Hepatocyte (in vitro differentiated cells): ENCODE data around the gene ZNF511. TPM values are rescaled to one million over a fixed set of nuclear protein-coding genes. Genes with fewer than 3 reads are reported as not detected.

ENCODE experiments used
- DNase-seq: peaks from one replicate; pipeline ENCODE4 v3.0.0-alpha.2; 2016; ENCODE audit warnings: low spot score
- H2AFZ ChIP-seq: fragments of 200-600 bp; sonication (generic); 2 replicates; pipeline ENCODE4 v1.6.0; 2016; ENCODE audit warnings: antibody characterized with exemption, mild to moderate bottlenecking
- H3K27ac ChIP-seq: fragments of 200-600 bp; sonication (generic); 2 replicates; pipeline ENCODE4 v1.5.1; 2016; ENCODE audit warnings: mild to moderate bottlenecking
- H3K27me3 ChIP-seq: fragments of 200-600 bp; sonication (generic); 2 replicates; pipeline ENCODE4 v1.6.1; 2016
- H3K36me3 ChIP-seq: fragments of 200-600 bp; sonication (generic); replicated peaks from 2 replicates; pipeline ENCODE4 v1.5.1; 2016; ENCODE audit warnings: low read depth; ENCODE audit not compliant: insufficient read depth
- H3K4me1 ChIP-seq: fragments of 200-600 bp; sonication (generic); 2 replicates; pipeline ENCODE4 v1.5.1; 2016; ENCODE audit warnings: mild to moderate bottlenecking, moderate library complexity; ENCODE audit not compliant: insufficient read depth
- H3K4me2 ChIP-seq: fragments of 200-600 bp; sonication (generic); 2 replicates; pipeline ENCODE4 v1.6.0; 2016
- H3K4me3 ChIP-seq: fragments of 200-600 bp; sonication (generic); 2 replicates; pipeline ENCODE4 v1.5.1; 2016; ENCODE audit warnings: mild to moderate bottlenecking
- H3K79me2 ChIP-seq: fragments of 200-600 bp; sonication (generic); 2 replicates; pipeline ENCODE4 v1.6.0; 2017; ENCODE audit warnings: mild to moderate bottlenecking
- H3K9me2 ChIP-seq: fragments of 200-600 bp; sonication (generic); replicated peaks from 2 replicates; pipeline ENCODE4 v1.6.0; 2017; ENCODE audit warnings: mild to moderate bottlenecking; ENCODE audit not compliant: insufficient read depth
- H3K9me3 ChIP-seq: fragments of 200-600 bp; sonication (generic); 2 replicates; pipeline ENCODE4 v1.5.1; 2016; ENCODE audit warnings: low read depth, mild to moderate bottlenecking
- H4K20me1 ChIP-seq: fragments of 200-600 bp; sonication (generic); 2 replicates; pipeline ENCODE4 v1.6.0; 2016; ENCODE audit warnings: mild to moderate bottlenecking; ENCODE audit not compliant: insufficient read depth, poor library complexity, severe bottlenecking
- CTCF ChIP-seq: fragments of 200-600 bp; sonication (generic); IDR thresholded peaks from 2 replicates; pipeline ENCODE4 v1.5.1; 2016; ENCODE audit warnings: antibody characterized with exemption, mild to moderate bottlenecking; ENCODE audit not compliant: poor library complexity
- EZH2 ChIP-seq: fragments of 200-600 bp; sonication (generic); IDR thresholded peaks from 2 replicates; pipeline ENCODE4 v1.6.1; 2016; ENCODE audit warnings: antibody characterized with exemption, mild to moderate bottlenecking, borderline replicate concordance
- EZH2phosphoT487 ChIP-seq: fragments of 200-600 bp; sonication (generic); IDR thresholded peaks from one replicate; pipeline ENCODE4 v1.6.1; 2018; ENCODE audit warnings: antibody characterized with exemption, mild to moderate bottlenecking, low read depth, moderate library complexity; ENCODE audit not compliant: unreplicated experiment, severe bottlenecking
- WGBS: methylation state at CpG from one replicate; pipeline ENCODE4 v1.1.6; 2016; ENCODE audit warnings: low lambda C conversion rate; ENCODE audit errors: missing lambda C conversion rate; 5-methylcytosine and 5-hydroxymethylcytosine counted together
- polyA plus RNA-seq: library from polyadenylated mRNA; unstranded; fragments of >200 nt; fragmentation: Nextera tagmentation; extraction: Ambion mirVana; gene quantifications from 2 replicates; pipeline ENCODE4 v1.2.1, GENCODE V29; 2016
- total RNA-seq: library from RNA; depleted of rRNA; stranded (reverse); fragments of >200 nt; gene quantifications from 2 replicates; pipeline ENCODE4 v1.2.3, GENCODE V29; 2014

Gene ZNF511
- total and polyA plus RNA-seq, 2 experiments from 2014 or later, result 36.9 to 56.9 TPM

GRCh38 chr10:133355266-133355665, 46.6 kb downstream of the ZNF511 start:
- H4K20me1 ChIP-seq, result no peaks in the 10 kb centered on the region
- TF ChIP-seq CTCF, result no peak
- no peak for TF ChIP-seq EZH2phosphoT487

GRCh38 chr10:133355991-133356390, 47.3 kb downstream of the ZNF511 start:
- no peaks in the 10 kb centered on the region for H4K20me1 ChIP-seq
- H3K4me2 ChIP-seq, result no peak overlapping the region
- no peak for DNase-seq
- TF ChIP-seq EZH2 (no peak), CTCF (no peak), EZH2phosphoT487 (no peak)
- no peaks in the 10 kb centered on the region for H3K79me2 ChIP-seq
- no peaks in the 10 kb centered on the region for H3K9me2 ChIP-seq
- no peaks in the 10 kb centered on the region for H3K27me3 ChIP-seq
- no peaks in the 10 kb centered on the region for H3K9me3 ChIP-seq
- WGBS, result 100% methylated on average over 3 of the region's 3 CpGs
- H2AFZ ChIP-seq, result no peak overlapping the region
- peaks cover 21% of the 10 kb centered on the region for H3K4me1 ChIP-seq
- no peak overlapping the region for H3K27ac ChIP-seq
- no peaks in the 10 kb centered on the region for H3K36me3 ChIP-seq
- H3K4me3 ChIP-seq, result no peak overlapping the region

More at GRCh38 chr10:133355266-133355665, 46.6 kb downstream of the ZNF511 start:
- Histone ChIP-seq H3K4me3 (no peak overlapping the region), H2AFZ (no peak overlapping the region), H3K4me2 (no peak overlapping the region), H3K27ac (no peak overlapping the region), H3K36me3 (no peaks in the 10 kb centered on the region), H3K4me1 (peaks cover 17% of the 10 kb centered on the region), H3K9me2 (no peaks in the 10 kb centered on the region), H3K79me2 (no peaks in the 10 kb centered on the region), H3K9me3 (no peaks in the 10 kb centered on the region), H3K27me3 (no peaks in the 10 kb centered on the region)
- 100% methylated on average over 6 of the region's 6 CpGs for WGBS
- DNase-seq, result no peak

- no peaks in the 10 kb centered on the region for H3K79me2 ChIP-seq
- peak overlapping the region; percentile 71 for H3K27ac ChIP-seq
- no peaks in the 10 kb centered on the region for H4K20me1 ChIP-seq
- 48% methylated on average over 27 of the region's 27 CpGs for WGBS
- no peak for DNase-seq
- peaks cover 21% of the 10 kb centered on the region for H3K4me1 ChIP-seq
- peak overlapping the region; percentile 39 for H3K4me3 ChIP-seq
- peak overlapping the region; percentile 95 for H3K4me2 ChIP-seq
- TF ChIP-seq EZH2, result no peak
- TF ChIP-seq CTCF, result no peak
- TF ChIP-seq EZH2phosphoT487, result no peak
- H3K9me2 ChIP-seq, result no peaks in the 10 kb centered on the region
- no peaks in the 10 kb centered on the region for H3K36me3 ChIP-seq
- peak overlapping the region; percentile 98 for H2AFZ ChIP-seq
- H3K27me3 ChIP-seq, result no peaks in the 10 kb centered on the region
- H3K9me3 ChIP-seq, result no peaks in the 10 kb centered on the region
Measured at GRCh38 chr10:133356549-133357284, 48.0 kb downstream of the ZNF511 start.
